Mucosa of descending colon (tissue), 3 donors: Measurements from ENCODE around the gene TRPM3. TPM values are rescaled to one million over a fixed set of nuclear protein-coding genes. Genes with fewer than 3 reads are reported as not detected.
"Not testable (repeated sequence)": the region's sequence is repeated elsewhere in the genome, so short reads cannot be mapped to it uniquely, and the experiment has no call there.

Experiments used
- ATAC-seq: fragments of 200-7000 bp; cut with Tn5 transposase; one replicate; pipeline ENCODE4 v1.9.1; 2020; ENCODE audit warnings: mild to moderate bottlenecking, moderate library complexity
- DNase-seq, 3 donors: peaks; one replicate each; pipeline ENCODE4 v3.0.0-alpha.2; 2020
- H3K36me3 ChIP-seq: fragments of 200-600 bp; one replicate; pipeline ENCODE4 v1.8.0; 2021; ENCODE audit warnings: low read depth, mild to moderate bottlenecking
- H3K4me1 ChIP-seq: fragments of 200-600 bp; one replicate; pipeline ENCODE4 v1.8.0; 2021; ENCODE audit warnings: low read depth, mild to moderate bottlenecking
- H3K4me3 ChIP-seq: fragments of 200-600 bp; one replicate; pipeline ENCODE4 v1.8.0; 2021; ENCODE audit warnings: mild to moderate bottlenecking
- H3K9me3 ChIP-seq: fragments of 200-600 bp; one replicate; pipeline ENCODE4 v1.8.0; 2021; ENCODE audit warnings: mild to moderate bottlenecking
- intact Hi-C, 2 donors: fragments of 100-400 bp; cut with DNase I in 1 of 2; cut with micrococcal nuclease in 1 of 2; formaldehyde crosslinking; loops; one replicate each; pipeline versions ENCODE4 v1.11.0 to v1.11.1; 2022; cut with DNase I, micrococcal nuclease
- total RNA-seq, 3 donors: library from RNA; stranded (reverse); fragmentation: NEBNext Ultra II Directional in 2 of 3; extraction: Animal tissue kit (Norgen Biotek cat#: 25700) in 2 of 3; gene quantifications; one replicate each; pipeline versions ENCODE4 v1.2.1 to v1.2.4, GENCODE V29; 2021 to 2023
- TF ChIP-seq, protein P1 (sequence below): fragments of 200-600 bp; IDR thresholded peaks from one replicate; pipeline ENCODE4 v1.8.0; 2022; ENCODE audit warnings: antibody characterized with exemption, mild to moderate bottlenecking
- donor health status: DM: no; HTN: no; CAD: no; lungs with moderate emphysema.
- donor health status: DM: no; HTN: no; CAD: no.
- donor health status: DM: no; HTN: yes; CAD: no.

The TRPM3 gene
- total RNA-seq, 3 donors from 2014 or later = 0.29 to 0.55 (median 0.51) TPM

DNA sequence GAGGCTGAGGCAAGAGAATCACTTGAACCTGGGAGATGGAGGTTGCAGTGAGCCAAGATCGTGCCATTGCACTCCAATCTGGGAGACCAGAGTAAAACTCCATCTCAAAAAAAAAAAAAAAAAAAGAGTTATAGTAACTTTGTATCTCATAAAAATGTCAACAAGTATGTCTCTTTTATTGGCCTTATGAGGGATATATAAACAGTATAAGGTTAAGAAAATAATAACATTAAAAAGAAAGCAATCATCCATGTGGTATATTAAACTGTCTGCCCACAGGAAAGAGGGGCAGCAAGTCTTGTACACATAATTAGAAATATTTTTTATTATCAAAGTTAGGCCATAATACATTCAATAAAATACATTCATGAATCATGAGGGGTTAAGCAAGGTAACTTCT lies 447.6 kb downstream of the TRPM3 start:
- Histone ChIP-seq H3K4me1 (no peaks in the 10 kb centered on the region), H3K9me3 (no peaks in the 10 kb centered on the region), H3K36me3 (no peaks in the 10 kb centered on the region), H3K4me3 (no peak overlapping the region)
- TF ChIP-seq, protein P1, sequence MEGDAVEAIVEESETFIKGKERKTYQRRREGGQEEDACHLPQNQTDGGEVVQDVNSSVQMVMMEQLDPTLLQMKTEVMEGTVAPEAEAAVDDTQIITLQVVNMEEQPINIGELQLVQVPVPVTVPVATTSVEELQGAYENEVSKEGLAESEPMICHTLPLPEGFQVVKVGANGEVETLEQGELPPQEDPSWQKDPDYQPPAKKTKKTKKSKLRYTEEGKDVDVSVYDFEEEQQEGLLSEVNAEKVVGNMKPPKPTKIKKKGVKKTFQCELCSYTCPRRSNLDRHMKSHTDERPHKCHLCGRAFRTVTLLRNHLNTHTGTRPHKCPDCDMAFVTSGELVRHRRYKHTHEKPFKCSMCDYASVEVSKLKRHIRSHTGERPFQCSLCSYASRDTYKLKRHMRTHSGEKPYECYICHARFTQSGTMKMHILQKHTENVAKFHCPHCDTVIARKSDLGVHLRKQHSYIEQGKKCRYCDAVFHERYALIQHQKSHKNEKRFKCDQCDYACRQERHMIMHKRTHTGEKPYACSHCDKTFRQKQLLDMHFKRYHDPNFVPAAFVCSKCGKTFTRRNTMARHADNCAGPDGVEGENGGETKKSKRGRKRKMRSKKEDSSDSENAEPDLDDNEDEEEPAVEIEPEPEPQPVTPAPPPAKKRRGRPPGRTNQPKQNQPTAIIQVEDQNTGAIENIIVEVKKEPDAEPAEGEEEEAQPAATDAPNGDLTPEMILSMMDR = no peak
- ATAC-seq (no peak), DNase-seq (no peak)
- intact Hi-C loops = no loop called here

DNA sequence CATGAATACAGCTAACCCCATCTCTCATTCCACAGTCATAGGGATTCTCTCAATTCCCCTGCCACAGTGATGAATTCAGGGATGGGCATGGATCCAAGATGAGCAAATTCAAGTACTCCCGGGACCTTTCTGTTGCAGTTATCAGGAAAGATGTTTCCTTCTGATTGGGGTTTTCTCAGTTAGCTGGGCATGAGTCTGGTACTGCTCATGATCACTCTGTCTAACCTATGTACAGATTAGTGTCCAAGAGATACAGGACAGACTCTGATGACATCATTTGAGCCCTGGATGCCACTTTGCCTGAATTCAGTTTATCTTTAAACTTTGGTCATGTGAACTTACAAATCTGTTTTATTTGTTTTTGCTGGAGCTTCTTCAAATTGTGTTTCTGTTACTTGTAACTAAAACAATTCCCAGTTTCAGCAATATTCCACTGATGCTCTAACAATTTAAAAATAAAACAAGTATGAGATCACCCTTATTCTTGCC lies 449.2 kb downstream of the TRPM3 start:
- Histone ChIP-seq H3K4me3 (no peak overlapping the region), H3K9me3 (no peaks in the 10 kb centered on the region), H3K36me3 (no peaks in the 10 kb centered on the region), H3K4me1 (no peaks in the 10 kb centered on the region)
- ATAC-seq (no peak), DNase-seq (no peak)
- TF ChIP-seq, protein P1 = no peak
- intact Hi-C loops = no loop called here

DNA sequence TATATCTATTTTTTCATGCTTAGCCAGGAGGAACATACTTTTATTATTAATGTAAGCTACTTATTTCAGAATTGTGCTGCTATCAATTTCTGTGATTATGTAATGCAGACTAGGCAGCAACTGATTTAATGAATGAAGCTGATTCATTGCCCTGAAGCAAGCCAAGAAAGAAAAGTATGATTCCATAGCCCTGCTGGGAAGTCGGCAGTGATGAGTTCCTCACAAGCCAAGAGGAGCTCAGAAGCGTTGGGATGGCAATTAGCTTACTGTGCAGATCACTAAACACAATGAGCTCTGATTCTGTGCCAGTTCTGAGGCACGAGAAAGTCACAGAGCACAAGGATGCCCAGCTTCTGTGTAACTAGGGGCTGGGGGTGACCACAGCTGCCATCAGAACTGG lies 452.7 kb downstream of the TRPM3 start:
- Histone ChIP-seq H3K36me3 (no peaks in the 10 kb centered on the region), H3K9me3 (no peaks in the 10 kb centered on the region), H3K4me3 (no peak overlapping the region), H3K4me1 (no peaks in the 10 kb centered on the region)
- intact Hi-C loops = no loop called here
- ATAC-seq (no peak), DNase-seq (no peak)
- TF ChIP-seq, protein P1 = no peak

GRCh38 chr9:70658765-70659164 lies 462.7 kb downstream of the TRPM3 start:
- Histone ChIP-seq H3K4me3 (no peak overlapping the region), H3K36me3 (no peaks in the 10 kb centered on the region), H3K4me1 (no peaks in the 10 kb centered on the region), H3K9me3 (peaks cover 9% of the 10 kb centered on the region)
- TF ChIP-seq, protein P1 = no peak
- no peak for DNase-seq
- intact Hi-C loops = no loop called here
- no peak for ATAC-seq

- H3K36me3 ChIP-seq = no peaks in the 10 kb centered on the region
- no peaks in the 10 kb centered on the region for H3K4me1 ChIP-seq
- peaks cover 9% of the 10 kb centered on the region for H3K9me3 ChIP-seq
- ATAC-seq (no peak), DNase-seq (no peak)
- intact Hi-C loops = no loop called here
- TF ChIP-seq, protein P1 = no peak
- no peak overlapping the region for H3K4me3 ChIP-seq
These were observed 465.1 kb downstream of the TRPM3 start for GRCh38 chr9:70656281-70656680.

- Histone ChIP-seq H3K9me3 (peaks cover 6% of the 10 kb centered on the region), H3K4me1 (no peaks in the 10 kb centered on the region), H3K4me3 (no peak overlapping the region), H3K36me3 (no peaks in the 10 kb centered on the region)
- intact Hi-C loops = no loop called here
- no peak for ATAC-seq
- TF ChIP-seq, protein P1 = no peak
- no peak for DNase-seq
These were observed 467.3 kb downstream of the TRPM3 start for GRCh38 chr9:70654144-70654543.

DNA sequence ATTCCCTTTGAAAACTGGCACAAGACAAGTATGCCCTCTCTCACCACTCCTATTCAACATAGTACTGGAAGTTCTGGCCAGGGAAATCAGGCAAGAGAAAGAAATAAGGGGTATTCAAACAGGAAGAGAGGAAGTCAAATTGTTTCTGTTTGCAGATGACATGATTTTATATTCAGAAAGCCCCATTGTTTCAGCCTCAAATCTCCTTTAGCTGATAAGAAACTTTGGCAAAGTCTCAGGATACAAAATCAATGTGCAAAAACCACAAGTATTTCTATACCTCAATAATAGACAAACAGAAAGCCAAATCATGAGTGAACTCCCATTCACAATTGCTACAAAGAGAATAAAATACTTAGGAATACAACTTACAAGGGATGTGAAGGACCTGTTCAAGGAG lies 476.8 kb downstream of the TRPM3 start:
- not testable (repeated sequence) for H3K36me3 ChIP-seq, H3K4me3 ChIP-seq, ATAC-seq, H3K9me3 ChIP-seq, H3K4me1 ChIP-seq, DNase-seq
- intact Hi-C loops = loop anchor here in 1 of 2 donors (5.0 kb wide), 1 partner anchor 603 kb away; no protein-coding TSS in a partner anchor
